GM12878 (cell line): Measurements from ENCODE around the gene IL17RA. TPM values are rescaled to one million over a fixed set of nuclear protein-coding genes. Genes with fewer than 3 reads are reported as not detected.

ENCODE experiments used
- ATAC-seq: fragments of 200-7000 bp; cut with Tn5 transposase; 3 replicates; pipeline ENCODE4 v1.9.1; 2020; ENCODE audit warnings: mild to moderate bottlenecking, moderate library complexity
- BruUV-seq: library from RNA; stranded (reverse); fragments of 400-500 nt; replicated peaks from 2 replicates; lab custom pipeline; 2021; lab: Mats Ljungman, UMichigan
- CTCF ChIA-PET: fragments of 300-600 bp; sonication (Branson Sonifier 250); formaldehyde crosslinking; extraction: SDS; loops from one replicate; lab custom pipeline; 2021; ENCODE audit warnings: inconsistent platforms; lab: Yijun Ruan, JAX
- POLR2A ChIA-PET: fragments of 350-600 bp; formaldehyde crosslinking; extraction: SDS; loops from one replicate; lab custom pipeline; 2021; ENCODE audit warnings: inconsistent platforms; lab: Charles Lee
- RAD21 ChIA-PET: fragments of 300-600 bp; sonication (Branson Sonifier 250); formaldehyde crosslinking; loops from one replicate; lab custom pipeline; 2023; ENCODE audit warnings: antibody characterized with exemption; ENCODE audit not compliant: unreplicated experiment; lab: Charles Lee
- SMC1A ChIA-PET: fragments of 300-600 bp; sonication (Branson Sonifier 250); formaldehyde crosslinking; loops from one replicate; lab custom pipeline; 2023; ENCODE audit not compliant: unreplicated experiment, uncharacterized antibody; lab: Charles Lee
- DNase-seq: peaks from one replicate; pipeline ENCODE4 v3.0.0-alpha.2; 2011; ENCODE audit warnings: low read depth, low spot score
- FAIRE-seq: peaks from 3 replicates; lab custom pipeline; 2011; peaks lifted over from hg19 to GRCh38; lab: Jason Lieb, UNC
- H2AFZ ChIP-seq: 2 replicates; pipeline ENCODE4 v1.6.0; 2011; ENCODE audit warnings: low read depth, low read length, control low read depth; ENCODE audit not compliant: control insufficient read depth
- H3K27ac ChIP-seq: 2 replicates; pipeline ENCODE4 v1.5.1; 2011; ENCODE audit warnings: control low read depth; ENCODE audit not compliant: control insufficient read depth, insufficient read depth
- H3K27me3 ChIP-seq, 2 experiments: replicated peaks in 1 of 2; 2 replicates each; pipeline versions ENCODE4 v1.6.0 to v1.6.1; 2011; ENCODE audit warnings: low read length in 1 of 2; ENCODE audit not compliant: control insufficient read depth in 2 of 2, insufficient read depth in 2 of 2
- H3K36me3 ChIP-seq, 2 experiments: 2 replicates each; pipeline ENCODE4 v1.5.1; 2011; ENCODE audit warnings: low read length in 1 of 2; ENCODE audit not compliant: control insufficient read depth in 2 of 2, insufficient read depth in 2 of 2
- H3K4me1 ChIP-seq: 2 replicates; pipeline ENCODE4 v1.6.1; 2011; ENCODE audit warnings: mild to moderate bottlenecking, low read length, moderate library complexity, mixed read lengths; ENCODE audit not compliant: control insufficient read depth, insufficient read depth
- H3K4me2 ChIP-seq: 2 replicates; pipeline ENCODE4 v1.6.0; 2011; ENCODE audit warnings: control low read depth; ENCODE audit not compliant: control insufficient read depth, insufficient read depth
- H3K4me3 ChIP-seq: fragments of 200-600 bp; sonication (generic); 2 replicates; pipeline ENCODE4 v1.5.1; 2016
- H3K79me2 ChIP-seq: 2 replicates; pipeline ENCODE4 v1.6.0; 2011; ENCODE audit warnings: low read length; ENCODE audit not compliant: control insufficient read depth, insufficient read depth
- H3K9ac ChIP-seq: 2 replicates; pipeline ENCODE4 v1.8.0; 2011; ENCODE audit warnings: low read length, control low read depth, mixed read lengths; ENCODE audit not compliant: control insufficient read depth, insufficient read depth
- H3K9me3 ChIP-seq: replicated peaks from 3 replicates; pipeline ENCODE4 v1.5.1; 2011; ENCODE audit warnings: mild to moderate bottlenecking, low read length; ENCODE audit not compliant: control insufficient read depth, insufficient read depth
- H4K20me1 ChIP-seq: 2 replicates; pipeline ENCODE4 v1.6.0; 2011; ENCODE audit not compliant: control insufficient read depth, insufficient read depth
- SPI1 ChIP-seq: IDR thresholded peaks from 2 replicates; pipeline ENCODE4 v1.6.1; 2011; ENCODE audit warnings: low read depth, mild to moderate bottlenecking, low read length, moderate library complexity, borderline replicate concordance; ENCODE audit not compliant: insufficient read depth
- ZNF687 ChIP-seq: fragments of 450-650 bp; IDR thresholded peaks from 2 replicates; pipeline ENCODE4 v1.6.1; 2017; ENCODE audit warnings: mild to moderate bottlenecking, moderate library complexity
- WGBS: methylation state at CpG from one replicate; pipeline ENCODE4 v1.1.6; 2016; ENCODE audit warnings: low lambda C conversion rate; ENCODE audit not compliant: insufficient replicate concordance, insufficient coverage; ENCODE audit errors: missing lambda C conversion rate; 5-methylcytosine and 5-hydroxymethylcytosine counted together
- in situ Hi-C: fragments of 300-500 bp; cut with MboI; formaldehyde crosslinking; loops from 9 replicates; pipeline ENCODE4 v1.14.3; 2018; ENCODE audit warnings: mixed read lengths
- intact Hi-C: fragments of 100-400 bp; cut with micrococcal nuclease; formaldehyde crosslinking; loops from one replicate; pipeline ENCODE4 v1.14.2; 2022; ENCODE audit not compliant: unreplicated experiment
- polyA plus RNA-seq, 11 experiments: library from polyadenylated mRNA; depleted of rRNA in 4 of 11; unstranded in 6 of 11; stranded (reverse) in 5 of 11; fragments of >200 nt; fragmentation: Nextera tagmentation in 4 of 11; fragmentation: Illumina TruSeq in 1 of 11; extraction: Ambion mirVana in 4 of 11; extraction: Trizol in 1 of 11; gene quantifications; 1 replicate in 1 of 11; 2 replicates in 10 of 11; pipeline versions ENCODE4 v1.2.1 to v1.2.3, GENCODE V29; 2011 to 2016; ENCODE audit warnings: inconsistent platforms in 2 of 11, missing spikeins in 2 of 11, low read depth in 1 of 11
- total RNA-seq, 4 experiments: library from RNA; depleted of rRNA in 3 of 4; stranded (reverse); fragments of >200 nt in 3 of 4; fragmentation: Illumina TruSeq in 1 of 4; extraction: Trizol in 1 of 4; gene quantifications; 2 replicates each; pipeline versions ENCODE4 v1.2.1 to v1.2.3, GENCODE V29; 2013 to 2021

The IL17RA gene
- total and polyA plus RNA-seq, 10 of the 15 experiments (the other 5 are each of a cell fraction or from before 2014, with no cell fraction given), result 0.71 to 10.2 (median 4.2) TPM

GRCh38 chr22:17117890-17118289, 33.1 kb downstream of the IL17RA start:
- Histone ChIP-seq H3K9me3 (no peaks in the 10 kb centered on the region), H2AFZ (no peak overlapping the region), H3K4me3 (no peak overlapping the region), H3K36me3 (no peaks in the 10 kb centered on the region), H4K20me1 (peaks cover 4% of the 10 kb centered on the region; the same call in 1 of the 2 replicates), H3K4me2 (peak overlapping the region; percentile 15; the same call in 1 of the 2 replicates), H3K27ac (no peak overlapping the region), H3K79me2 (no peaks in the 10 kb centered on the region), H3K27me3 (peaks cover 4 to 10% of the 10 kb centered on the region in 2 experiments), H3K4me1 (peaks cover 18% of the 10 kb centered on the region), H3K9ac (no peak overlapping the region)
- RAD21 ChIA-PET, result no interaction called here
- DNase-seq (peak; percentile 4), ATAC-seq (peak; percentile 43), FAIRE-seq (peak; percentile 69)
- SMC1A ChIA-PET, result no interaction called here
- 3% methylated on average over 4 of the region's 4 CpGs for WGBS
- peak; percentile 51; the same call in 1 of the 2 replicates for TF ChIP-seq SPI1
- no peak for TF ChIP-seq ZNF687
- intact Hi-C loops (no loop called here), in situ Hi-C loops (no loop called here)
- POLR2A ChIA-PET, result interaction anchor here (0.6 kb wide), 1 partner anchor 156 kb away, joined by 3 read pairs; no protein-coding TSS in a partner anchor
- CTCF ChIA-PET, result interaction anchor here (1.1 kb wide), 1 partner anchor 39 kb away, joined by 5 read pairs; no protein-coding TSS in a partner anchor
- BruUV-seq, result no TSS peak
